GM12874 (cell line): ENCODE data around the gene NCAN.

ENCODE experiments used
- TF ChIP-seq, protein P1 (sequence below): IDR thresholded peaks from 2 replicates; pipeline ENCODE4 v1.5.1; 2011; ENCODE audit warnings: low read depth, mild to moderate bottlenecking, control low read depth, low read length, moderate library complexity; ENCODE audit not compliant: insufficient read depth

The NCAN gene

DNA sequence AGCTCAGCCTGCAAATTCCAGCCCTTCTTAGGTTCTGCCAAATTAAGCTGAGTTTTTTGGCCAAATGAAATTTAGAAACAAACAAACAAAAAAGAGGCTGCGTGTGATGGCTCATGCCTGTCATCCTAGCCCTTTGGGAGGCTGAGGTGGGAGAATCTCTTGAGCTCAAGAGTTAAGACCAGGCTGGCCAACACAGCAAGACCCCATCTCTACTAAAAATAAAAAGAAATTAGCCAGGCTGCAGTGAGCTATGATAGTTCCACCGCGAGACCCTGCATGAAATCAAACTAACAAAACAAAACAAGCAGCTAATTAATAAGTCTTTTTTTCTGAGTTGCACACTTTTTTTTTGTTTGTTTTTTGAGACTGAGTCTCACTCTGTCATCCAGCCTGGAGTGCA, 17.9 kb downstream of the NCAN start:
- TF ChIP-seq, protein P1, sequence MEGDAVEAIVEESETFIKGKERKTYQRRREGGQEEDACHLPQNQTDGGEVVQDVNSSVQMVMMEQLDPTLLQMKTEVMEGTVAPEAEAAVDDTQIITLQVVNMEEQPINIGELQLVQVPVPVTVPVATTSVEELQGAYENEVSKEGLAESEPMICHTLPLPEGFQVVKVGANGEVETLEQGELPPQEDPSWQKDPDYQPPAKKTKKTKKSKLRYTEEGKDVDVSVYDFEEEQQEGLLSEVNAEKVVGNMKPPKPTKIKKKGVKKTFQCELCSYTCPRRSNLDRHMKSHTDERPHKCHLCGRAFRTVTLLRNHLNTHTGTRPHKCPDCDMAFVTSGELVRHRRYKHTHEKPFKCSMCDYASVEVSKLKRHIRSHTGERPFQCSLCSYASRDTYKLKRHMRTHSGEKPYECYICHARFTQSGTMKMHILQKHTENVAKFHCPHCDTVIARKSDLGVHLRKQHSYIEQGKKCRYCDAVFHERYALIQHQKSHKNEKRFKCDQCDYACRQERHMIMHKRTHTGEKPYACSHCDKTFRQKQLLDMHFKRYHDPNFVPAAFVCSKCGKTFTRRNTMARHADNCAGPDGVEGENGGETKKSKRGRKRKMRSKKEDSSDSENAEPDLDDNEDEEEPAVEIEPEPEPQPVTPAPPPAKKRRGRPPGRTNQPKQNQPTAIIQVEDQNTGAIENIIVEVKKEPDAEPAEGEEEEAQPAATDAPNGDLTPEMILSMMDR: no peak

DNA sequence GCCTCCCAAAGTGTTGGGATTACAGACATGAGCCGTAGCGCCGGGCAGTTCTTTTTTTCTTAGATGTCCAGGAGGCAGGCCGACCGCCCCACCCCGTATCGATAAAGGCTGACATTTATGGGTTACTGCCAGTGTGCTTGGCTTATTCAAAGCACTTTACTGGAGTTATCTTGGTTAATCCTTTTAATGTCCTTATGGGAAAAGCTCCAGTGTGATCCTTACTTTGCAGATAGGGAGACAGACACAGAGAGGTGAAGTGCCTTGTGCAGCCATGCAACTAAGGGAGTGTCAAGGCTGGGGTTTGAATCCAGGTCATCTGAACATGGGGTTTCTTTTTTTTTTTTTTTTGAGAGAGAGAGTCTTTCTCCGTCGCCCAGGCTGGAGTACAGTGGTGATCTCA, 19.2 kb downstream of the NCAN start:
- TF ChIP-seq, protein P1: no peak

DNA sequence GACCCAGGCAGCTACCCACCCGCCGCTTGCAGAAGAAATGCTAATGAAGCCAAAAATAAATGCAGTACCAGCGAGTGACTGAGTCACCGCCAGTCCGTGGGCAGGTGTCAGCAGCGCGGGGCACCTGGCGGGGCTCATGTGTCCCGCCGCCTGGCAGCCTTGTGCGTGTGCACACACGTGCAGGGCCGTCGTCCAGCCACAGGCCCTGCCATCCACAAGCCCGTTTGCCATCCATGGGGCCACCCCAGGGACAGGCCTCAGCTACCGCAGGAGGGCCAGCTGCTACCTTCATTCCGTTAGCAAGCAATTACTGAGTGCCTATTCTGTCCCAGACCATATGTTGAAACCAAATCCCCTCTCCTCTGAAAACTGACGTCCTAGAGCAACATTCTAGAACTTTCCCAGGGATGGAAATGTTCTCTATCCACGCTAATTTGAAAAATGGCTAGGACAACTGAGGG, 20.5 kb downstream of the NCAN start:
- TF ChIP-seq, protein P1: no peak

DNA sequence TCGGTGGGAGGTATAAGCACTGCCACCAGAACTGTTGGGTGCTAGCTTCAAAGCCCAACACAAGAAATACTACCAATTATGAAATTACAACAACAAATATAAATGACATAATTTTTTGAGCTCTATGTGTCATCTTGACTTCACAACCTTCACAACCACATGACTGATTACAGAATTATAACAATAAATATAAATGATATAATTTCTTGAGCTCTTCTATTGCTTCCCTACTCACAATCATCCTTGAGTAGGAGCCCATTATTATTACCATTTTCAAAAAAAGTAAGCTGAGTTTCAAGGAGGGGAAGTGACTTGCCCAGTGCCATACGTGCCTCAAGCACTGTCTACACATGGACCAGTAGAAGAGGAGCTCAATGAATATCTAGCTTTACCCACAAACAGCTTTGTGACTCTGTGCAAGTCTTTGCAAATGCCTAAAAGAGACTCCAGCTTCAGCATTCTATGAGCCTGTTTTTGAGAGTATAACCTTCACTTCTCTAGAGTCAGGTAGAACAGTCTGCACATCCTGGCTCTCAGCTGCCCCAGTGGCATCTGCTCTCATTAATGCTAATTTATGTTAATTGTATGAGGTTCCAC, 22.6 kb downstream of the NCAN start:
- TF ChIP-seq, protein P1: no peak

DNA sequence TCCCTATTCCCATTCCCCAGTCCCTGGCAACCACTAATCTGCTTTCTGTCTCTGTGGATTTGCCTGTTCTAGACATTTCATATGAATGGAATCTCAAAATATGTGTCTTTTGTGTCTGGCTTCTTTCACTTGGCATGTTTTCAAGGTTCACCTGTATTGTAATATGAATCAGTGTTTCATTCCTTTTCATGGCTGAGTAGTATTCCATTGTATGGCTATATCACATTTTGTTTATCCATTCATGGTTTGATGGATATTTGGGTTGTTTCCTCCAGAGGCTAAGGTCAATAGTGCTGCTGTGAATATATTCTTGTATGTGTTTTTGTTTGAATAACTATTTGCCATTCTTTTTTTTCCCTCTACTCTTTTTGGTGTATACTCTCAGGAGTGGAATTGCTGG, 24.4 kb downstream of the NCAN start:
- TF ChIP-seq, protein P1: no peak

DNA sequence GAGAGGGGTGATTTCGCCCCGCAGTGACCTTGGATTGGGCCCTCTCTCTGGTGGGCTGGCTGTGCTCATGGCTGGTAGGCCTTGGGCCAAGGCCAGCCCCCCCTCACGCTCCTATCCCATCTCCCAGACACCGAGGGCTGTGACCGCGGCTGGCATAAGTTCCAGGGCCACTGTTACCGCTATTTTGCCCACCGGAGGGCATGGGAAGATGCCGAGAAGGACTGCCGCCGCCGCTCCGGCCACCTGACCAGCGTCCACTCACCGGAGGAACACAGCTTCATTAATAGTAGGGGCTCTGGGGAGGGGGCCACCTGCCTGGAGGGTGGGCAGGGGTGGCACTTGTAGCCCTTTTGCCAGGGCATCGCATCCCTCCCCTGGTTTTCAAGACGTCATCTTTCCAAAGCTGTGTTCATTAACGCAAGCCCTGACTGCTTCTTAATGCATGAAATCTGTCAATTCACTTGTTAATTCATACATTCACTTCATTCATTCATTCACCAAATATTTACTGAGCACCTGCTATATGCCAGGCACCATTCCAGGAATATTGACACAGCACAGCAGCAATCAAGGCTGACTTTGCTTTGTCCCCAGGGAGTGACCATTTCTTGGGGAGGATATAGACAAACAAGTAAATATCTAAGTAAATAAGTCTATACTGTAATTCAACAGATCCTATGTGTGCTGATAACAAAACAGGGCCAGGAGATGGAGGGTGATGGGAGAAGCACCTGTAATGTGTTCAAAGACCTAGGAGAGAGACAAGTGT, 26.6 kb downstream of the NCAN start:
- TF ChIP-seq, protein P1: no peak

DNA sequence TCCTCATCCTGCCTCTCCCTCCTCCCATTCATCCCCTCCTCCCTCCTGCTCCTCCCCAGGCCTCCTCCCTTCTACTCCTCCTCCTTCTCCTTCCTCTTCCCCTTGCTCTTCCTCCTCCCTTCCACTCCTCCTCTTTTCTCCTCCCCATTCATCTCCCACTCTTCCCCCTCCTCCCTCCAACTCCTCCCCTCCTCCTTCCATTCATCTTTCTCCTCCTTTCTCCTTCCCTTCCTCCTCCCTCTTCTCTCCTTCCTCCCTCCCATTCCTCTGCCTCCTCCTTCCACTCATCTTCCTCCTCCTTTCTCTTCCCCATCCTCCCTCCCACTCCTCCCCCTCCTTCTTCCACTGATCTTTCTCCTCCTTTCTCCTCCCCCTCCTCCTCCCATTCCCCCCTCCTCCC, 27.9 kb downstream of the NCAN start:
- TF ChIP-seq, protein P1: no peak
